ENCODE results near the gene CKB.
A peak's percentile ranks its signal among the peaks of the same experiment; 100 is the strongest.

Gene CKB

GRCh38 chr14:103500148-103500990 lies 22.3 kb downstream of the CKB start:
- TF ChIP-seq SNAI2 (CRISPR knock-in tag; IDR thresholded peaks at IDR 0.05) (no peak), GLIS3 (CRISPR knock-in tag; IDR thresholded peaks at IDR 0.05) (no peak), ZC3H10 (CRISPR knock-in tag; IDR thresholded peaks at IDR 0.05) (no peak), OSR1 (CRISPR knock-in tag; IDR thresholded peaks at IDR 0.05) (no peak), ZFP3 (CRISPR knock-in tag; IDR thresholded peaks at IDR 0.05) (peak; percentile 77)
- TF ChIP-seq, protein P1, sequence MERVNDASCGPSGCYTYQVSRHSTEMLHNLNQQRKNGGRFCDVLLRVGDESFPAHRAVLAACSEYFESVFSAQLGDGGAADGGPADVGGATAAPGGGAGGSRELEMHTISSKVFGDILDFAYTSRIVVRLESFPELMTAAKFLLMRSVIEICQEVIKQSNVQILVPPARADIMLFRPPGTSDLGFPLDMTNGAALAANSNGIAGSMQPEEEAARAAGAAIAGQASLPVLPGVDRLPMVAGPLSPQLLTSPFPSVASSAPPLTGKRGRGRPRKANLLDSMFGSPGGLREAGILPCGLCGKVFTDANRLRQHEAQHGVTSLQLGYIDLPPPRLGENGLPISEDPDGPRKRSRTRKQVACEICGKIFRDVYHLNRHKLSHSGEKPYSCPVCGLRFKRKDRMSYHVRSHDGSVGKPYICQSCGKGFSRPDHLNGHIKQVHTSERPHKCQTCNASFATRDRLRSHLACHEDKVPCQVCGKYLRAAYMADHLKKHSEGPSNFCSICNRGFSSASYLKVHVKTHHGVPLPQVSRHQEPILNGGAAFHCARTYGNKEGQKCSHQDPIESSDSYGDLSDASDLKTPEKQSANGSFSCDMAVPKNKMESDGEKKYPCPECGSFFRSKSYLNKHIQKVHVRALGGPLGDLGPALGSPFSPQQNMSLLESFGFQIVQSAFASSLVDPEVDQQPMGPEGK (CRISPR knock-in tag; IDR thresholded peaks at IDR 0.05; ENCODE audit: borderline replicate concordance) = no peak
- peak; percentile 99 for ATAC-seq

DNA sequence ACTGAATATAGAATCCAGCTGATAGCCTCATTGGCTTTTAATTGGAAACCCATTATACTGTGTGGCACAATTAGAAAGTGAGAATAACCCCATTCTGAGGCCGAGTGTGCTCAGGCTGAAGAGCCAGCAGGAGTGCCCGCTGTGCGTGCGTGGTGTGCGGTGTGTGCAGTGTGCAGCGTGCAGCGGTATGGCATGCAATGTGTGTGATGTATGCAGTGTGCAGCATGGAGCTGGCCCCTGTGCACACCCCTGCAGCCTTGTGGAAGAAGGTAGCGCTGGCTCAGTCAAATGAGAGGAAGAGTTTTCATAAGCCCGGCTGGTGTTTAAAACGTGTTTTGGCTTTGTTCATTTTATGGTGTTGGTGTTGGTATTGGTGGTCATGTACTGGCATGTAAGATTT lies 22.9 kb downstream of the CKB start:
- ATAC-seq = peak; percentile 62
- TF ChIP-seq RARB (CRISPR knock-in tag; IDR thresholded peaks at IDR 0.05) = no peak
- TF ChIP-seq ZNF70 (CRISPR knock-in tag; IDR thresholded peaks at IDR 0.05) = no peak
- no peak for TF ChIP-seq TCF4 (CRISPR knock-in tag; IDR thresholded peaks at IDR 0.05; ENCODE audit: borderline replicate concordance)
- no peak for TF ChIP-seq GLIS3 (CRISPR knock-in tag; IDR thresholded peaks at IDR 0.05)
- no peak for TF ChIP-seq ARNTL (CRISPR knock-in tag; IDR thresholded peaks at IDR 0.05; ENCODE audit: borderline replicate concordance, low read depth)
- no peak for TF ChIP-seq CSRNP3 (CRISPR knock-in tag; IDR thresholded peaks at IDR 0.05)

DNA sequence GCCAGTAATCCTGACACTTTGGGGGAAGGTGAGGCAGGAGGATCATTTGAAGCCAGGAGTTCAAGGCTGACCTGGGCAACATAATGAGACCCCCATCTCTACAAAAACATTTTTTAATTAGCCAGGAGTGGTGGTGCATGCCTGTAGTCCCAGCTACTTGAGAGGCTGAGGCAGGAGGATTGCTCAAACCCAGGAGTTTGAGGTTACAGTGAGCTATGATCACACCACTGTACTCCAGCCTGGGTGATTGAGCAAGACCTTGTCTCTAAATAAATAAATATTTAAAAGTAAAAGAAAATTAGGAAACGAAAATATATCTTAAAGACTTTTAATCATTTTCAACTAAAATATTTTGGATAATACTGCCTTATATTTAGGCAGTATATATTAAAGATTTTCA lies 25.9 kb downstream of the CKB start:
- no peak for TF ChIP-seq GLIS3 (CRISPR knock-in tag; IDR thresholded peaks at IDR 0.05)
- TF ChIP-seq SNAI2 (CRISPR knock-in tag; IDR thresholded peaks at IDR 0.05) = no peak
- TF ChIP-seq ZNF70 (CRISPR knock-in tag; IDR thresholded peaks at IDR 0.05) = no peak
- no peak for TF ChIP-seq ISL1 (CRISPR knock-in tag; IDR thresholded peaks at IDR 0.05)
- TF ChIP-seq TOX (CRISPR knock-in tag; IDR thresholded peaks at IDR 0.05; ENCODE audit: borderline replicate concordance) = no peak
- TF ChIP-seq, protein P1 (CRISPR knock-in tag; IDR thresholded peaks at IDR 0.05; ENCODE audit: borderline replicate concordance) = no peak
- no peak for TF ChIP-seq CSRNP3 (CRISPR knock-in tag; IDR thresholded peaks at IDR 0.05)
- no peak for TF ChIP-seq ZC3H10 (CRISPR knock-in tag; IDR thresholded peaks at IDR 0.05)
- no peak for TF ChIP-seq ZNF565 (CRISPR knock-in tag; conservative IDR thresholded peaks at IDR 0.05; ENCODE audit: low read depth)
- TF ChIP-seq OSR1 (CRISPR knock-in tag; IDR thresholded peaks at IDR 0.05) = no peak
- no peak for TF ChIP-seq TCF4 (CRISPR knock-in tag; IDR thresholded peaks at IDR 0.05; ENCODE audit: borderline replicate concordance)
- TF ChIP-seq RARB (CRISPR knock-in tag; IDR thresholded peaks at IDR 0.05) = no peak
- no peak for TF ChIP-seq PPARA (CRISPR knock-in tag; IDR thresholded peaks at IDR 0.05; ENCODE audit: borderline replicate concordance)
- no peak for TF ChIP-seq POU6F1 (CRISPR knock-in tag; IDR thresholded peaks at IDR 0.05; ENCODE audit: borderline replicate concordance, low read depth)
- TF ChIP-seq ARNTL (CRISPR knock-in tag; IDR thresholded peaks at IDR 0.05; ENCODE audit: borderline replicate concordance, low read depth) = no peak
- no peak for TF ChIP-seq ZFP3 (CRISPR knock-in tag; IDR thresholded peaks at IDR 0.05)
- no peak for TF ChIP-seq BACH2 (CRISPR knock-in tag; IDR thresholded peaks at IDR 0.05; ENCODE audit: borderline replicate concordance)
- TF ChIP-seq TSHZ2 (CRISPR knock-in tag; IDR thresholded peaks at IDR 0.05) = no peak
- TF ChIP-seq CSDC2 (CRISPR knock-in tag; IDR thresholded peaks at IDR 0.05) = no peak
- ATAC-seq = no peak

Measured in SK-N-SH treated with all-trans-retinoic acid at 6 μM for 48 hours (cell line).